Panc1 (cell line): ENCODE measurements around the gene MYO1B. TPM values are rescaled to one million over a fixed set of nuclear protein-coding genes. Genes with fewer than 3 reads are reported as not detected.

Experiments used
- ATAC-seq: fragments of 200-7000 bp; cut with Tn5 transposase; 2 replicates; pipeline ENCODE4 v1.9.1; 2020; ENCODE audit warnings: mild to moderate bottlenecking, moderate library complexity
- BruUV-seq: library from RNA; stranded (reverse); fragments of 400-500 nt; replicated peaks from 2 replicates; lab custom pipeline; 2021; lab: Mats Ljungman, UMichigan
- CTCF ChIA-PET: fragments of 300-600 bp; sonication (Branson Sonifier 250); formaldehyde crosslinking; loops from one replicate; lab custom pipeline; 2022; ENCODE audit warnings: antibody characterized with exemption; lab: Charles Lee
- POLR2A ChIA-PET: fragments of 300-600 bp; sonication (Branson Sonifier 250); formaldehyde crosslinking; loops from one replicate; lab custom pipeline; 2022; ENCODE audit warnings: antibody characterized with exemption; lab: Charles Lee
- DNase-seq: peaks from one replicate; pipeline ENCODE4 v3.0.0-alpha.2; 2010; ENCODE audit warnings: low read depth, low spot score
- H3K27ac ChIP-seq: 2 replicates; pipeline ENCODE4 v1.5.1; 2011; ENCODE audit warnings: mild to moderate bottlenecking, low read length, inconsistent platforms
- H3K27me3 ChIP-seq: fragments of 200-500 bp; sonication (Bioruptor generic); 2 replicates; pipeline ENCODE4 v1.6.0; 2014; ENCODE audit warnings: low read length, inconsistent platforms; ENCODE audit not compliant: control insufficient read depth, insufficient read depth
- H3K36me3 ChIP-seq: fragments of 200-500 bp; sonication (Bioruptor generic); 2 replicates; pipeline ENCODE4 v1.5.1; 2014; ENCODE audit warnings: inconsistent platforms, mild to moderate bottlenecking, low read length, moderate library complexity; ENCODE audit not compliant: control insufficient read depth, insufficient read depth
- H3K4me1 ChIP-seq: 2 replicates; pipeline ENCODE4 v1.5.1; 2011; ENCODE audit warnings: inconsistent platforms, mild to moderate bottlenecking, low read length, moderate library complexity; ENCODE audit not compliant: control insufficient read depth, insufficient read depth
- H3K4me3 ChIP-seq, 2 experiments: 2 replicates each; pipeline ENCODE4 v1.5.1; 2011 to 2012; ENCODE audit warnings: low read depth in 2 of 2, low read length in 2 of 2, mild to moderate bottlenecking in 2 of 2, inconsistent platforms in 1 of 2, moderate library complexity in 1 of 2
- H3K9me3 ChIP-seq: fragments of 200-500 bp; sonication (Bioruptor generic); 2 replicates; pipeline ENCODE4 v1.5.1; 2014; ENCODE audit warnings: low read depth, mild to moderate bottlenecking, inconsistent platforms, low read length, moderate library complexity; ENCODE audit not compliant: control insufficient read depth, insufficient read depth
- POLR2AphosphoS5 ChIP-seq: IDR thresholded peaks from 2 replicates; pipeline ENCODE4 v1.6.1; 2012; ENCODE audit warnings: mild to moderate bottlenecking, low read depth, low read length, moderate library complexity
- SIN3A ChIP-seq: IDR thresholded peaks from 2 replicates; pipeline ENCODE4 v1.6.1; 2012; ENCODE audit warnings: low read depth, mild to moderate bottlenecking, low read length, moderate library complexity, borderline replicate concordance; ENCODE audit not compliant: insufficient read depth
- TCF7L2 ChIP-seq: IDR thresholded peaks from 2 replicates; pipeline ENCODE4 v1.6.1; 2011; ENCODE audit warnings: mild to moderate bottlenecking, low read depth, low read length, inconsistent platforms
- in situ Hi-C: cut with HindIII; loops from 2 replicates; pipeline ENCODE4 v1.10.0; 2016; ENCODE audit warnings: low sequenced_read_pairs, low pct_unique_long_range_greater_than_20kb
- intact Hi-C: fragments of 100-400 bp; cut with micrococcal nuclease; formaldehyde crosslinking; loops from one replicate; pipeline ENCODE4 v1.10.0; 2022; ENCODE audit not compliant: unreplicated experiment
- total RNA-seq: library from RNA; stranded (reverse); gene quantifications from one replicate; pipeline ENCODE4 v1.2.1, GENCODE V29; 2021; ENCODE audit not compliant: unreplicated experiment
- TF ChIP-seq, protein P1 (sequence below): fragments of 450-650 bp; IDR thresholded peaks from 2 replicates; pipeline ENCODE4 v1.5.1; 2017; ENCODE audit warnings: mild to moderate bottlenecking
- TF ChIP-seq, protein P2 (sequence below), 2 experiments: IDR thresholded peaks; 2 replicates each; pipeline ENCODE4 v1.6.1; 2011 to 2012; ENCODE audit warnings: low read depth in 2 of 2, control low read depth in 1 of 2, low read length in 1 of 2, mild to moderate bottlenecking in 1 of 2, moderate library complexity in 1 of 2; ENCODE audit not compliant: insufficient read depth in 1 of 2

Gene MYO1B
- total RNA-seq, 1 experiment from 2014 or later: 51.5 TPM

DNA sequence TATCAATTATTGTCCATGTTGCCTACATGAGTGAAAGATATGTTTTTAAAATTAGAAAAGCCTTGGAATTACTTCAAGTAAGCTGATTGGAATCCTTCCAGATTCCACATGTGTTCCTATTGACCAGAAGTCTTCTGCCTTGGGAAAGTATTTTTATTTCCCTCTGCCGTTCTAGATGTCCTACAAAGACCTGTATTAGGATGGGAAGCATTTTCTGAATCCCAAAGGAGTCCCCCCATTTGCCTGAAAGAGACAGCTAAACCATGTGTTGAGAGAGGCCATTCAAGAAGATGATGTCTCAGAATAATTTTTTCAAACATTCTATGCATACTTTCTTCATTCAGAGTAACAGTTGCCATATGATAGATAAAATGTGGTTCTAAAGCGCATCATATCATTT is 19.0 kb upstream of the MYO1B start:
- no peaks in the 10 kb centered on the region for H3K27me3 ChIP-seq
- in situ Hi-C loops: no loop called here
- H3K9me3 ChIP-seq: peaks cover 7% of the 10 kb centered on the region; the same call in 1 of the 2 replicates
- CTCF ChIA-PET: no interaction called here
- H3K4me3 ChIP-seq: no peak overlapping the region
- H3K4me1 ChIP-seq: no peaks in the 10 kb centered on the region
- H3K36me3 ChIP-seq: no peaks in the 10 kb centered on the region
- ATAC-seq (no peak), DNase-seq (no peak)
- TF ChIP-seq, protein P1, sequence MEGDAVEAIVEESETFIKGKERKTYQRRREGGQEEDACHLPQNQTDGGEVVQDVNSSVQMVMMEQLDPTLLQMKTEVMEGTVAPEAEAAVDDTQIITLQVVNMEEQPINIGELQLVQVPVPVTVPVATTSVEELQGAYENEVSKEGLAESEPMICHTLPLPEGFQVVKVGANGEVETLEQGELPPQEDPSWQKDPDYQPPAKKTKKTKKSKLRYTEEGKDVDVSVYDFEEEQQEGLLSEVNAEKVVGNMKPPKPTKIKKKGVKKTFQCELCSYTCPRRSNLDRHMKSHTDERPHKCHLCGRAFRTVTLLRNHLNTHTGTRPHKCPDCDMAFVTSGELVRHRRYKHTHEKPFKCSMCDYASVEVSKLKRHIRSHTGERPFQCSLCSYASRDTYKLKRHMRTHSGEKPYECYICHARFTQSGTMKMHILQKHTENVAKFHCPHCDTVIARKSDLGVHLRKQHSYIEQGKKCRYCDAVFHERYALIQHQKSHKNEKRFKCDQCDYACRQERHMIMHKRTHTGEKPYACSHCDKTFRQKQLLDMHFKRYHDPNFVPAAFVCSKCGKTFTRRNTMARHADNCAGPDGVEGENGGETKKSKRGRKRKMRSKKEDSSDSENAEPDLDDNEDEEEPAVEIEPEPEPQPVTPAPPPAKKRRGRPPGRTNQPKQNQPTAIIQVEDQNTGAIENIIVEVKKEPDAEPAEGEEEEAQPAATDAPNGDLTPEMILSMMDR: no peak
- TF ChIP-seq SIN3A (no peak), TCF7L2 (no peak), POLR2AphosphoS5 (no peak)
- TF ChIP-seq, protein P2, sequence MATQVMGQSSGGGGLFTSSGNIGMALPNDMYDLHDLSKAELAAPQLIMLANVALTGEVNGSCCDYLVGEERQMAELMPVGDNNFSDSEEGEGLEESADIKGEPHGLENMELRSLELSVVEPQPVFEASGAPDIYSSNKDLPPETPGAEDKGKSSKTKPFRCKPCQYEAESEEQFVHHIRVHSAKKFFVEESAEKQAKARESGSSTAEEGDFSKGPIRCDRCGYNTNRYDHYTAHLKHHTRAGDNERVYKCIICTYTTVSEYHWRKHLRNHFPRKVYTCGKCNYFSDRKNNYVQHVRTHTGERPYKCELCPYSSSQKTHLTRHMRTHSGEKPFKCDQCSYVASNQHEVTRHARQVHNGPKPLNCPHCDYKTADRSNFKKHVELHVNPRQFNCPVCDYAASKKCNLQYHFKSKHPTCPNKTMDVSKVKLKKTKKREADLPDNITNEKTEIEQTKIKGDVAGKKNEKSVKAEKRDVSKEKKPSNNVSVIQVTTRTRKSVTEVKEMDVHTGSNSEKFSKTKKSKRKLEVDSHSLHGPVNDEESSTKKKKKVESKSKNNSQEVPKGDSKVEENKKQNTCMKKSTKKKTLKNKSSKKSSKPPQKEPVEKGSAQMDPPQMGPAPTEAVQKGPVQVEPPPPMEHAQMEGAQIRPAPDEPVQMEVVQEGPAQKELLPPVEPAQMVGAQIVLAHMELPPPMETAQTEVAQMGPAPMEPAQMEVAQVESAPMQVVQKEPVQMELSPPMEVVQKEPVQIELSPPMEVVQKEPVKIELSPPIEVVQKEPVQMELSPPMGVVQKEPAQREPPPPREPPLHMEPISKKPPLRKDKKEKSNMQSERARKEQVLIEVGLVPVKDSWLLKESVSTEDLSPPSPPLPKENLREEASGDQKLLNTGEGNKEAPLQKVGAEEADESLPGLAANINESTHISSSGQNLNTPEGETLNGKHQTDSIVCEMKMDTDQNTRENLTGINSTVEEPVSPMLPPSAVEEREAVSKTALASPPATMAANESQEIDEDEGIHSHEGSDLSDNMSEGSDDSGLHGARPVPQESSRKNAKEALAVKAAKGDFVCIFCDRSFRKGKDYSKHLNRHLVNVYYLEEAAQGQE (IDR thresholded peaks at IDR 0.05; ENCODE audit: insufficient read depth in 1 of 2, low read depth in 2 of 2, low read length in 1 of 2): no peak
- no TSS peak for BruUV-seq
- intact Hi-C loops: no loop called here
- H3K27ac ChIP-seq: peak overlapping the region; percentile 35; the same call in 1 of the 2 replicates
- POLR2A ChIA-PET: no interaction called here

DNA sequence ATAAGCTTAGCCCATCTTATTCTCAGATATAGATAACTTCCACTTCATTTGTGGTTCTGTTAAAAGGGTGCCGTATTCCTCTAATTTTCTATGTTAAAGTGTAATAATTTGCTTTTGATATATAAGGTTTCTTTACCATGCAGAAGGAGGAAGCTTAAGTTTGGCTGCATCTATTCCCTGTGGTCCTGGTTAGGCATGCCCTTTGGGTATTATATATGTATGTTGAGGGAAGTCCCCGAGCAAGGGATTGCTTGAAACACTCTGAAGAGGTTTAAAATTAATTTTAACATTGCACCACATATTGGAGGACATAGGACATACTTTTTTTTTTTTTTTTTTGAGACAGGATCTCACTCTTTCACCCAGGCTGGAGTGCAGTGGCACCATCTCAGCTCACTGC is 16.9 kb upstream of the MYO1B start:
- intact Hi-C loops: no loop called here

More for the DNA sequence above, 16.9 kb upstream of the MYO1B start:
- Histone ChIP-seq H3K4me3 (no peak overlapping the region), H3K36me3 (no peaks in the 10 kb centered on the region), H3K27ac (no peak overlapping the region), H3K4me1 (no peaks in the 10 kb centered on the region), H3K9me3 (peaks cover 8% of the 10 kb centered on the region; the same call in 1 of the 2 replicates), H3K27me3 (no peaks in the 10 kb centered on the region)
- CTCF ChIA-PET: no interaction called here
- no TSS peak for BruUV-seq
- TF ChIP-seq, protein P1: no peak
- in situ Hi-C loops: no loop called here
- POLR2A ChIA-PET: no interaction called here
- no peak for DNase-seq
- ATAC-seq: no peak
